Activated T-cell treated with anti-CD3 and anti-CD28 coated beads, Interleukin-2, amount 50 U/mL, for 24 hours (primary cell): ENCODE results near the gene CETN3.
"Not testable (repeated sequence)": the region's sequence is repeated elsewhere in the genome, so short reads cannot be mapped to it uniquely, and the experiment has no call there.

Experiments
- DNase-seq: peaks from one replicate; pipeline ENCODE4 v3.0.0-alpha.2; 2020
- H3K27ac Mint-ChIP-seq: 2 replicates; pipeline ENCODE4 v1.8.0; 2020; ENCODE audit warnings: mild to moderate bottlenecking, mixed read lengths
- H3K27me3 Mint-ChIP-seq: 2 replicates; pipeline ENCODE4 v1.8.0; 2020; ENCODE audit warnings: mixed read lengths
- H3K36me3 Mint-ChIP-seq: 2 replicates; pipeline ENCODE4 v1.8.0; 2020; ENCODE audit warnings: low read depth, mixed read lengths
- H3K4me1 Mint-ChIP-seq: 2 replicates; pipeline ENCODE4 v1.8.0; 2020; ENCODE audit warnings: low read depth, mixed read lengths
- H3K4me3 Mint-ChIP-seq: 2 replicates; pipeline ENCODE4 v1.8.0; 2020; ENCODE audit warnings: mild to moderate bottlenecking, moderate library complexity, mixed read lengths
- H3K9me3 Mint-ChIP-seq: 2 replicates; pipeline ENCODE4 v1.8.0; 2020; ENCODE audit warnings: mixed read lengths

CETN3 gene

GRCh38 chr5:90365328-90365727, 44.2 kb downstream of the CETN3 start:
- Mint-ChIP-seq H3K9me3 (no peaks in the 10 kb centered on the region), H3K4me1 (no peaks in the 10 kb centered on the region), H3K36me3 (no peaks in the 10 kb centered on the region), H3K4me3 (no peak overlapping the region), H3K27me3 (peaks cover 33% of the 10 kb centered on the region), H3K27ac (no peak overlapping the region)
- no peak for DNase-seq

GRCh38 chr5:90359073-90359920, 50.3 kb downstream of the CETN3 start:
- Mint-ChIP-seq H3K4me3 (no peak overlapping the region), H3K27ac (no peak overlapping the region)

GRCh38 chr5:90356622-90357021, 52.9 kb downstream of the CETN3 start:
- H3K4me3 Mint-ChIP-seq = no peak overlapping the region
- H3K4me1 Mint-ChIP-seq = no peaks in the 10 kb centered on the region
- H3K9me3 Mint-ChIP-seq = no peaks in the 10 kb centered on the region
- no peaks in the 10 kb centered on the region for H3K36me3 Mint-ChIP-seq
- H3K27me3 Mint-ChIP-seq = peaks cover 8% of the 10 kb centered on the region
- DNase-seq = no peak
- no peak overlapping the region for H3K27ac Mint-ChIP-seq

More at GRCh38 chr5:90359073-90359920, 50.3 kb downstream of the CETN3 start:
- Mint-ChIP-seq H3K4me1 (no peaks in the 10 kb centered on the region), H3K36me3 (no peaks in the 10 kb centered on the region), H3K27me3 (peaks cover 27% of the 10 kb centered on the region), H3K9me3 (no peaks in the 10 kb centered on the region)
- DNase-seq = no peak

GRCh38 chr5:90356176-90356575, 53.4 kb downstream of the CETN3 start:
- Mint-ChIP-seq H3K9me3 (no peaks in the 10 kb centered on the region), H3K27me3 (peaks cover 8% of the 10 kb centered on the region), H3K4me1 (no peaks in the 10 kb centered on the region), H3K27ac (no peak overlapping the region), H3K4me3 (no peak overlapping the region), H3K36me3 (no peaks in the 10 kb centered on the region)
- no peak for DNase-seq

GRCh38 chr5:90355635-90356034, 53.9 kb downstream of the CETN3 start:
- H3K27ac Mint-ChIP-seq = no peak overlapping the region
- no peak for DNase-seq
- H3K9me3 Mint-ChIP-seq = no peaks in the 10 kb centered on the region
- no peaks in the 10 kb centered on the region for H3K4me1 Mint-ChIP-seq
- no peaks in the 10 kb centered on the region for H3K36me3 Mint-ChIP-seq
- H3K27me3 Mint-ChIP-seq = peaks cover 8% of the 10 kb centered on the region
- no peak overlapping the region for H3K4me3 Mint-ChIP-seq

GRCh38 chr5:90353254-90353653, 56.3 kb downstream of the CETN3 start:
- no peak overlapping the region for H3K4me3 Mint-ChIP-seq
- no peaks in the 10 kb centered on the region for H3K36me3 Mint-ChIP-seq
- H3K9me3 Mint-ChIP-seq = no peaks in the 10 kb centered on the region
- H3K27me3 Mint-ChIP-seq = peaks cover 2% of the 10 kb centered on the region
- H3K4me1 Mint-ChIP-seq = no peaks in the 10 kb centered on the region
- H3K27ac Mint-ChIP-seq = no peak overlapping the region
- DNase-seq = no peak

- Mint-ChIP-seq H3K36me3 (no peaks in the 10 kb centered on the region), H3K4me3 (no peak overlapping the region), H3K4me1 (no peaks in the 10 kb centered on the region), H3K27ac (no peak overlapping the region), H3K27me3 (peaks cover 2% of the 10 kb centered on the region), H3K9me3 (no peaks in the 10 kb centered on the region)
- no peak for DNase-seq
Measured at GRCh38 chr5:90351101-90351500, 58.5 kb downstream of the CETN3 start.

- Mint-ChIP-seq H3K9me3 (no peaks in the 10 kb centered on the region), H3K4me1 (no peaks in the 10 kb centered on the region), H3K27me3 (peaks cover 2% of the 10 kb centered on the region), H3K36me3 (no peaks in the 10 kb centered on the region), H3K27ac (no peak overlapping the region), H3K4me3 (no peak overlapping the region)
- DNase-seq = no peak
Measured at GRCh38 chr5:90347462-90347861, 62.1 kb downstream of the CETN3 start.

GRCh38 chr5:90345684-90346083, 63.9 kb downstream of the CETN3 start:
- H3K27me3 Mint-ChIP-seq = peaks cover 2% of the 10 kb centered on the region

GRCh38 chr5:90344689-90345088, 64.9 kb downstream of the CETN3 start:
- Mint-ChIP-seq H3K36me3 (no peaks in the 10 kb centered on the region), H3K9me3 (no peaks in the 10 kb centered on the region), H3K27ac (no peak overlapping the region), H3K4me3 (no peak overlapping the region), H3K4me1 (no peaks in the 10 kb centered on the region), H3K27me3 (peaks cover 2% of the 10 kb centered on the region)
- DNase-seq = no peak

More at GRCh38 chr5:90345684-90346083, 63.9 kb downstream of the CETN3 start:
- DNase-seq = no peak
- no peaks in the 10 kb centered on the region for H3K36me3 Mint-ChIP-seq
- no peaks in the 10 kb centered on the region for H3K4me1 Mint-ChIP-seq
- no peak overlapping the region for H3K4me3 Mint-ChIP-seq
- no peaks in the 10 kb centered on the region for H3K9me3 Mint-ChIP-seq
- H3K27ac Mint-ChIP-seq = no peak overlapping the region

GRCh38 chr5:90343731-90344130, 65.8 kb downstream of the CETN3 start:
- not testable (repeated sequence) for H3K36me3 Mint-ChIP-seq, H3K4me3 Mint-ChIP-seq, H3K27ac Mint-ChIP-seq, H3K9me3 Mint-ChIP-seq, H3K27me3 Mint-ChIP-seq, DNase-seq, H3K4me1 Mint-ChIP-seq

- no peaks in the 10 kb centered on the region for H3K9me3 Mint-ChIP-seq
- DNase-seq = no peak
- H3K4me3 Mint-ChIP-seq = no peak overlapping the region
- peaks cover 2% of the 10 kb centered on the region for H3K4me1 Mint-ChIP-seq
- no peaks in the 10 kb centered on the region for H3K36me3 Mint-ChIP-seq
- H3K27me3 Mint-ChIP-seq = peaks cover 3% of the 10 kb centered on the region
- no peak overlapping the region for H3K27ac Mint-ChIP-seq
Measured at GRCh38 chr5:90342576-90342975, 67.0 kb downstream of the CETN3 start.
